Fibroblast of lung (primary cell): ENCODE measurements around the gene TSPOAP1. TPM values are rescaled to one million over a fixed set of nuclear protein-coding genes. Genes with fewer than 3 reads are reported as not detected.

Source experiments
- DNase-seq, 2 donors: peaks; one replicate each; pipeline versions ENCODE4 v3.0.0 to v3.0.0-alpha.2; 2010; ENCODE audit warnings: low read depth in 2 of 2
- H2AFZ ChIP-seq: 2 replicates; pipeline ENCODE4 v1.5.1; 2012; ENCODE audit warnings: low read length, control low read depth, inconsistent platforms
- H3K27ac ChIP-seq: 2 replicates; pipeline ENCODE4 v1.5.1; 2011; ENCODE audit warnings: low read length, control low read depth; ENCODE audit not compliant: insufficient read depth
- H3K27me3 ChIP-seq: 2 replicates; pipeline ENCODE4 v1.5.1; 2011; ENCODE audit warnings: mild to moderate bottlenecking, low read length; ENCODE audit not compliant: control insufficient read depth, insufficient read depth
- H3K36me3 ChIP-seq: 2 replicates; pipeline ENCODE4 v1.5.1; 2011; ENCODE audit warnings: low read length; ENCODE audit not compliant: control insufficient read depth, insufficient read depth
- H3K4me1 ChIP-seq: 2 replicates; pipeline ENCODE4 v1.5.1; 2011; ENCODE audit warnings: low read length; ENCODE audit not compliant: control insufficient read depth, insufficient read depth; ENCODE audit errors: extremely low read depth
- H3K4me2 ChIP-seq: 2 replicates; pipeline ENCODE4 v1.5.1; 2011; ENCODE audit warnings: low read length, control low read depth; ENCODE audit not compliant: insufficient read depth; ENCODE audit errors: extremely low read depth
- H3K4me3 ChIP-seq, 4 experiments: fragments of 200-600 bp in 1 of 4; sonication (generic) in 1 of 4; replicated peaks in 1 of 4; 2 replicates each; pipeline ENCODE4 v1.5.1; 2011 to 2016; ENCODE audit warnings: low read length in 4 of 4, low read depth in 3 of 4, mild to moderate bottlenecking in 3 of 4, control low read depth in 2 of 4, inconsistent platforms in 1 of 4, mixed read lengths in 1 of 4; ENCODE audit not compliant: insufficient read depth in 1 of 4; ENCODE audit errors: control extremely low read depth in 1 of 4
- H3K79me2 ChIP-seq: 2 replicates; pipeline ENCODE4 v1.5.1; 2012; ENCODE audit warnings: mild to moderate bottlenecking, low read length, inconsistent platforms; ENCODE audit not compliant: control insufficient read depth, insufficient read depth
- H3K9ac ChIP-seq: 2 replicates; pipeline ENCODE4 v1.5.1; 2011; ENCODE audit warnings: mild to moderate bottlenecking, low read length, control low read depth; ENCODE audit not compliant: insufficient read depth
- H3K9me3 ChIP-seq: 2 replicates; pipeline ENCODE4 v1.5.1; 2012; ENCODE audit warnings: low read depth, low read length; ENCODE audit not compliant: control insufficient read depth, insufficient read depth
- H4K20me1 ChIP-seq: 2 replicates; pipeline ENCODE4 v1.5.1; 2011; ENCODE audit warnings: low read length; ENCODE audit not compliant: control insufficient read depth, insufficient read depth; ENCODE audit errors: extremely low read depth
- CTCF ChIP-seq, 2 donors: IDR thresholded peaks in 1 of 2; conservative IDR thresholded peaks in 1 of 2; 1 replicate in 1 of 2; 2 replicates in 1 of 2; pipeline ENCODE4 v1.5.1; 2011 to 2012; ENCODE audit warnings: low read length in 2 of 2, control low read depth in 1 of 2, inconsistent platforms in 1 of 2, low read depth in 1 of 2, mild to moderate bottlenecking in 1 of 2
- EZH2 ChIP-seq: IDR thresholded peaks from 2 replicates; pipeline ENCODE4 v1.5.1; 2012; ENCODE audit warnings: low read length, control low read depth, mild to moderate bottlenecking; ENCODE audit errors: missing control alignments
- polyA plus RNA-seq, 2 donors: library from polyadenylated mRNA; depleted of rRNA in 1 of 2; stranded (reverse) in 1 of 2; unstranded in 1 of 2; fragments of >200 nt; gene quantifications; 2 replicates each; pipeline ENCODE4 v1.2.1, GENCODE V29; 2011 to 2012; ENCODE audit warnings: missing spikeins in 1 of 2
- total RNA-seq: library from RNA; depleted of rRNA; stranded (reverse); fragments of >200 nt; gene quantifications from 2 replicates; pipeline ENCODE4 v1.2.1, GENCODE V29; 2014

TSPOAP1 gene
- total and polyA plus RNA-seq, 2 donors (not counting 1 experiment from before 2014, with no cell fraction given): 0.23 to 4.0 TPM

- H3K27me3 ChIP-seq: no peaks in the 10 kb centered on the region
- no peak overlapping the region for H3K4me3 ChIP-seq
- no peak overlapping the region for H3K9ac ChIP-seq
- no peak overlapping the region for H2AFZ ChIP-seq
- no peak overlapping the region for H3K4me2 ChIP-seq
- H3K9me3 ChIP-seq: no peaks in the 10 kb centered on the region
- no peak overlapping the region for H3K27ac ChIP-seq
- H4K20me1 ChIP-seq: no peaks in the 10 kb centered on the region
- peaks cover 33% of the 10 kb centered on the region for H3K4me1 ChIP-seq
- no peaks in the 10 kb centered on the region for H3K79me2 ChIP-seq
- no peak for TF ChIP-seq EZH2
- no peak for TF ChIP-seq CTCF (conservative IDR thresholded peaks at IDR 0.05 in 1 of 2, IDR thresholded peaks at IDR 0.05 in 1 of 2; ENCODE audit: low read depth in 1 of 2, low read length in 2 of 2)
- H3K36me3 ChIP-seq: no peaks in the 10 kb centered on the region
- DNase-seq: no peak
Observed at GRCh38 chr17:58334661-58335060, 6.1 kb upstream of the TSPOAP1 start.

- Histone ChIP-seq H3K4me1 (peaks cover 29% of the 10 kb centered on the region), H3K4me3 (no peak overlapping the region), H3K27me3 (no peaks in the 10 kb centered on the region), H2AFZ (no peak overlapping the region), H3K4me2 (no peak overlapping the region), H4K20me1 (no peaks in the 10 kb centered on the region), H3K9me3 (no peaks in the 10 kb centered on the region), H3K36me3 (no peaks in the 10 kb centered on the region), H3K27ac (no peak overlapping the region), H3K9ac (no peak overlapping the region), H3K79me2 (no peaks in the 10 kb centered on the region)
- DNase-seq: no peak
- no peak for TF ChIP-seq EZH2
- TF ChIP-seq CTCF (conservative IDR thresholded peaks at IDR 0.05 in 1 of 2, IDR thresholded peaks at IDR 0.05 in 1 of 2; ENCODE audit: low read depth in 1 of 2, low read length in 2 of 2): no peak
Observed at GRCh38 chr17:58334256-58334655, 5.7 kb upstream of the TSPOAP1 start.

- no peaks in the 10 kb centered on the region for H3K79me2 ChIP-seq
- H3K4me2 ChIP-seq: no peak overlapping the region
Observed at GRCh38 chr17:58333736-58334207, 5.2 kb upstream of the TSPOAP1 start.

More at GRCh38 chr17:58333736-58334207, 5.2 kb upstream of the TSPOAP1 start:
- peaks cover 4% of the 10 kb centered on the region for H3K27me3 ChIP-seq
- DNase-seq: no peak
- no peak overlapping the region for H3K27ac ChIP-seq
- no peaks in the 10 kb centered on the region for H4K20me1 ChIP-seq
- no peak overlapping the region for H3K9ac ChIP-seq
- H2AFZ ChIP-seq: no peak overlapping the region
- H3K9me3 ChIP-seq: no peaks in the 10 kb centered on the region
- no peak overlapping the region for H3K4me3 ChIP-seq
- no peaks in the 10 kb centered on the region for H3K36me3 ChIP-seq
- H3K4me1 ChIP-seq: peaks cover 24% of the 10 kb centered on the region
- TF ChIP-seq EZH2 (no peak), CTCF (conservative IDR thresholded peaks at IDR 0.05 in 1 of 2, IDR thresholded peaks at IDR 0.05 in 1 of 2; ENCODE audit: low read depth in 1 of 2, low read length in 2 of 2) (no peak)
